Stimulated activated CD4-positive, alpha-beta T cell treated with anti-CD3 and anti-CD28 coated beads, Interleukin-1b, Interleukin-23, amount 100 ng/mL, for 4 hours (primary cell): ENCODE results near the gene PRR5L.

Experiments used
- DNase-seq, 2 donors: peaks; one replicate each; pipeline ENCODE4 v3.0.0-alpha.2; 2020; ENCODE audit warnings: low read depth in 2 of 2

The PRR5L gene

DNA sequence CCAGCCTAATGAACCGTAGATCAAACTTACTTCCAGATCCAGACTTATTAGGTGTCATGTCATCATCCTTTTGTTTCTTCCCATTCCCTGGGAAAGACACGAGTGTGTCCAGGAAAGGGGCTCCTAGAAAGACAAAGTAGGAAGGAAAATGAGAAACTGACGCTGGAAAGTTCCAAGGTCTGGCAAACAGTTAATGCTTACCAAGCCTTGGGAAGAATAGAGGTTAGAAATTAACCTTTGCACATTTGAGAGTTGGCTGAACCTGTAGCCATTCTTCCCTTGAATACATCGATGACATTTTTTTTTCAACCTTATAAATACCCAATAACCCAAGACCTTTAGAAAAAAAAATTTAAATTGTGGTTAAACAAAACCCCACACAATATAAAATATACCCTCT is 136.7 kb downstream of the PRR5L start:
- no peak for DNase-seq

DNA sequence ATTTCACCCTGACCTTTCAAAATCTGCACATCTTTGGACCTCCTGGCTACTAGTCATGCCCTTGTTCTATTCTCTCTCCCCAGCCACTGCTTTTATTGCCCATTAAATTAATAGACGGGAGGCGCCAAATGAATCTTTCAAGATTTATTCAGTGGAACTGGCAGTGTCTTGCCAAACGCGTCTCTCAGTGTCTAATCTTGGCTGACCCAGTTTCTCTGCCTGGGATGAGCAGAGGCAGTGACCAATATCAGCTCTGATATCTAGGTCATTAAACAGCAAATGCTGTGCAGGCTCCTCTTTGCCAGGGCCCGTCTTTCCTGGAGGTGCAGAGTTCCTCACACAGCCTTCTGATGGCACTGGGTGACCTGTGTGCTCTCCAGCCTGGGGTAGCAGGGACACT is 140.0 kb downstream of the PRR5L start:
- no peak for DNase-seq

DNA sequence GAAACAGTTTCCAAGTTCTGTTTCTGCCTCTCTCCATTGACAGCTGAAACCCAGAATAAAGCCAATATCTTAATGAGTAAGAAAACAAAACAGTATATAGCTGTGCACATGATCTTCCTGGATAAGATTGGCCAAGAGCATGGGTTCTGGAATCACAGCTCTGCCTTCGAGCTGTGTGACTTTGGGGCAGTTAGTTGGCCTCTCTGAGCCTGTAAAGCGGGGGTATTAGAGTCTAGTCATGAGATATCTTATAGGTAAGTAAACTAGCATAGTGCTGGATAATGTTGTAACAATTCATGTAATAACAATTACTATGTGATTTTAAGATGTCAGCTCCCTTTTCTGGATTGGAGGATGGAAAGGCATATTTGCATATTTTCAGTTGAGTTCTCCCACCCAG is 140.5 kb downstream of the PRR5L start:
- no peak for DNase-seq

DNA sequence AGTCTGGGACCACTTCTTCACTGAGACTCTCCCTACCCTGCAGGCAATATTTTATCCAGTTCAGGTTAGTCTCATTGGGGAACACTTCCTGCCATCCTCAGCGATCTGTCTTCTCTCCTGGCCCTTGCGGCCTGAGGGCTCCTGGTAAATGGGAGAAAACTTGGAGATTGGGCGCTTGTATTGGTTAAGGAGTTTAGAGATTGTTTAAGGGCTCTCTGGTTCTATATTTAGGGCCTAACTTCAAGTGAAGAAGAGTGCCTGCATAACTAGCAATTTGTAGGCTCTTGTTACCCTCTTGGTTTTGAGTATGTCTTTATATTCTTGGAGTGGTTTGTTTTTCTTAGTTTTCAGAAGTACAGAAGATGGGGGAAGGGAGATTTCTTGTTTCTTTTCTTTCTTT is 141.3 kb downstream of the PRR5L start:
- no peak for DNase-seq

DNA sequence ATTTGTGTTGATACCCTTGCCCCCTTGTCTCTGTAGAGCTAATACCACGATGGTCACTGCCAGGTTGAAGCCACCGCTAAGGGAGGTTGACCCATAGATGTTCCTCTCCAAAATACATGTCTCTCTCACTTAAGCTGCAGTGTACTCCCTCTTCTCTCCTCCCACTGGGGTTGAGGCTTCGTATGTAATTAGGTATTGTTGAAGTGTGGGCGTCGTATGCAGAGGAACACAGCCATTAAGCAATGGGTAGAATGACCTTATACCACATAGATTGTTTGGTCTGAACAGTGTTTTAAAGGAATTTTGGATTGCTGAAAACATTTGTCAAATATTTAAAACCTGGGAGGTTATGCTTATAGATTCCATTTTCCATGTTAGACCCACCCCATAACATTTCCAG is 142.0 kb downstream of the PRR5L start:
- no peak for DNase-seq

DNA sequence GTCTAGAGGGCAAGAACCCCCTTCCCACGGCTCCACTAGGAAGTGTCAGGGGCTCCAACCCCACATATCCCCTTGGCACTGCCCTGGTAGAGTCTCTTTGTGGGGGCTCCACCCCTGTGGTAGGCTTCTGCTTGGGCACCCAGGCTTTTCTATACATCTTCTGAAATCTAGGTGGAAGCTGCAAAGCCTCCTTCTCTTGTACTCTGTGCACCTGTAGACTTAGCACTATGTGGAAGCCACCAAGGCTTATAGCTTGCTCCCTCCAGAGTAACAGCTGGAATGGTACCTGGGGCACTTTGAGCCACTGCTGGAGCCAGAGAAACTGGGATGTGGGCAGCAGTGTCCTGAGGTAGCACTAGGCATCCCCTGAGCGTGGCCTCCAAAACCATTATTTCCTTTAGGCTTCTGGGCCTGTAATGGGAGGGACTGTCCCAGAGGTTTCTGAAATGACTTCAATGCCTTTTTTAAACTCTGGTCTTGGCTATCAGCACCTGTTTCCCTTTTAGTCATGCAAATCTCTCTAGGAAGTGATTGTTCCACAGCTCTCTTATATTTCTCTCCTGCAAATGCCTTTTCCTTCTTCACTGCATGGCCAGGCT is 145.6 kb downstream of the PRR5L start:
- DNase-seq = no peak

DNA sequence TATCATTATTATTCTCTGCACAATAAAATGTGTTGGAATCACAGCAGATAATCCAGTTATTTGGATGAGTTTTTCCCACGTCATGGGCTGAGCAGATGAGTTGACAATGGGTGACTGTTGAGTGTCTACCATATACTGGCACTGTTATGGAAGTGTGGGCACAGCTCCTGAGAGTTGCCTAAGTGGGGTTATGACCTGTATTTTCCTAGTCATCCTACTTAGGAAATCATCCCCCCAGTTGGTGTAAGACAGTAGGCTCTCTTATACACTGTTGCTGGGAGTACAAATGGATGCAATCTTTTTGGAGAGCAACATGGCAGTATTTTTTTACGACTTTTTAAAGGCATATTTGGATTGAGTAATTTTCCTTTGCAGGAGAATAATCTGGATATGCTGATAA is 147.6 kb downstream of the PRR5L start:
- DNase-seq = no peak

DNA sequence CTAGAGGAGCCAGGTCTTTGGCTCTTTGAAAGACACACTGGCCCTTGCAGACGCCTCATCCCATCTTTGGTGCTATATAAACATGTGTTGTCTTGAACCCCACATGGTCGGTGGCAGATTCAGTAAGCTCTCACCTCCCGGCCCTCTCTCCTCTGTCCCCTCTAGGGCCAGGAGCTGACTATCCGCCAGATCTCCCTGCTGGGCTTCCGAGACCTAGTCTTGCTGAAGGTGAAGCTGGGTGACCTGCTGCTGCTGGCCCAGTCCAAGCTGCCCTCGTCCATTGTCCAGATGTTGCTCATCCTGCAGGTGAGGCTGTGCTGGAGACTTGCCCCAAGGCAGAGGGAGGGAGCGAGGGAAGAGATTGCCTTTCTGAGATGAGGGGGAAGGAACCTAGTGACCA is 150.0 kb downstream of the PRR5L start:
- no peak for DNase-seq

DNA sequence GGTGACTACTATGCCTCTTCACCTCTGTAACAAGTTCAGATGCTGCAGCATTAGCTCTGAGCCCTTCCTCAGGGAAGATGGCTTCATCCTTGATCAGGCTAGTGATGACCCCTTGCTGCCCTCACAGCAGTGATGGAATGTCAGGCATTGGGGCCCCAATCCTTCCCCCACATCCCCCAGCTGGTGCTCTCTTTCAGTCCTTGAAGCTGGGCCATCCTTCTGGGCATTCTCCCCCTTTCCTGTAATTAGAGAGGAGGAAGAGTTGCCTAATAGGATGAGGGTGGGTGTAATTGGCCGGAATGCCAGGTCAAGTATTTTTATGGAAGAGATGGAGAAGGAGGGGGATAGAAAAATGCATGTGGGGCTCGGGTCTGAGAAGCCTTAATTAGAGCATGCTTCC is 151.4 kb downstream of the PRR5L start:
- DNase-seq = no peak

DNA sequence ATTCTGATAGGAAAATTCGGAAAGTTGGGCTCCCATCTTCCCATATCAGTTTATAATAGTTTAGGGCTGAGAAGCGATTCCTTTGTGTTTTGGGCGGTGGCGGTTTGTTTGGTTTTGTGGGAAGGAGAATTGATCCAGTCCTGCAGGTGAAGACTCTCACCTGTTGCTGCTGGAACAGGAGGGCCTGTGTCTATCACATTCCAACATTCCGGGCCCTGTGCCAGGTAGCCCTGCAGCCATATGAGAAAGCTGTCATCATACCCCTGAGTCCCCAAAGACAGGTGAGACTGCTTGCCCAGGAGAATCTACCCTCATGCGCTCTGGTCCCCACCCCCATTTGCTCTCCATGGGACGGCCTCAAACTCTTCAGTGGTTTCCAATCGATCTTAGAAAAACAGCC is 151.9 kb downstream of the PRR5L start:
- no peak for DNase-seq

DNA sequence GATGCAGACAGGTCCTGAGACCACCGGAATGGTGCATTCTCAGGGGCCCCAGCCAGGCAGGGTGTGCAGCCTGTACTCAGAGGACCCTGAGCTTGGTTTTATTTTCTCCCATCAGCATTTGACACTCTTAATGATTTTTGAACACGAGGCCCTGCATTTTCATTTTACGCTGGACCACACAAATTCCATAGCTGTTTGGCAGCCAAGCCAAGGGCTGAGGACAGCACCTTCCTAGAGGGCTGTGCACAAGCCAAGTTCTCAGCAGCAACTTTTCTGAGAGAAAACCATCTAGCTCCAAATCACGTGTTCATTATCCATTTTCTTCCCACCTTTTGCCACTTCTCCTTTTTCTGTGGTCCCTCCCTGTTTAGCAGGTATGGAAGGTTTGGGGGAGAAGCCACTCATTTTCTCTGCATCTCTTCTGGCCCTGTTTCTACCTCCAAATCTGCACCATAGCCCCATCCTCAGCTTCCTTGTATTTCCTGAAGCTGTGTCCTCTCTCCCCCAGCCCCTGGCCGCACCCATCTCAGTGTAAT is 153.5 kb downstream of the PRR5L start:
- DNase-seq = no peak

DNA sequence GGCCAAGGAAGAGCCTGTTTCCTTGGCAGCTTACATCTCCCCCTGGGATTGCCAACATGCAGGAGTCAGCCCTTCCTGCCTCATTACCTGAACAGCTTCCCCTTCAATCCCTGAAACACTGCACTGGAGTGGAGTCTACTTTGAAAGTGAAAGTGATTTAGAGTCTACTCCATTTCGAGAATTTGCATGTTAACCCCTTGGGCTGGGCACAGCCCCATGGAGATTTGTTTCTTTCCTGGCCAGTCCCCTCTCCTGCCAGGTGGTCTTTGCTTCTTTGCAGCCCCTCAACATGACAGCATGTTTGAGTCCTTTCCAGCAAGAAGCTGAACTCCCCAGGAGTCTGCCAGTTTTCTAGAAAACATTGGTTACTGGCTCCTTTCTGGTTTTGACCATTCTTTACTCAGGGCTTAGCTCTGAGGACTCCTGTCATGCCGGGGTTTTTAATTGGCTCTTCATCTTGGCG is 154.1 kb downstream of the PRR5L start:
- DNase-seq = no peak

DNA sequence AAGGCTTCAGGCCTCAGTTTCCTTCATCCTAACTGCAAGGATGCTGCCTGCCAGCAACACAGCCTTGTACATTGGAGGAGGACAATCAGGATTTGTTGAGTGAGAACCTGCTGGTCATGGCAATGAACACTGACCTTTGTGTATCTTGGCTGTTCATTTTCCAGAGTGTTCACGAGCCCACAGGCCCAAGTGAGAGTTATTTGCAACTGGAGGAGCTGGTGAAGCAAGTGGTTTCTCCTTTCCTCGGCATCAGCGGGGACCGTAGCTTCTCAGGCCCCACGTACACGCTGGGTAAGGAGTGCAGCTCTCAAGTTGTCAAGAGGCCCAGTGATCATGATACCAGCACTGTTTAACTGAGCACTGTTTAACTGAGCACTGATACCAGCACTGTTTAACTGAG is 155.0 kb downstream of the PRR5L start:
- DNase-seq = no peak

DNA sequence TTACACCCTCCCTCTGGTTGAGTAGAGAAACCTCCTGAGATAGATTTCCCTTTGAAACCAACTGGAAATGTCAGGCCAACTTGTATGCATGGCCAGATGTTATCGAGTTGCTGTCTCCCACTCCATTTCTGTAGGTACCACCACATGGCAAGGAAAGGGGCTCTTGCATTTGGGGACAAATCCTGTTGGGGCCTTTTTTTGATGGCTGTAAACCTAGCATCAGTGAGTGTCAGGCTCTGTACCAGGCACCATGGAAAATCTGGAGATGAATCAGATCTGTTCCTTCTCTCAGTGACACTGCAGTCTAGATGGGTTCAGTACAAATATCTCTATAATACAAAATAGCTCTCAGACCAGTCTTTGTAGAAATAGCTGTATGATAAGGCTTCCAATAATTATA is 155.6 kb downstream of the PRR5L start:
- no peak for DNase-seq

DNA sequence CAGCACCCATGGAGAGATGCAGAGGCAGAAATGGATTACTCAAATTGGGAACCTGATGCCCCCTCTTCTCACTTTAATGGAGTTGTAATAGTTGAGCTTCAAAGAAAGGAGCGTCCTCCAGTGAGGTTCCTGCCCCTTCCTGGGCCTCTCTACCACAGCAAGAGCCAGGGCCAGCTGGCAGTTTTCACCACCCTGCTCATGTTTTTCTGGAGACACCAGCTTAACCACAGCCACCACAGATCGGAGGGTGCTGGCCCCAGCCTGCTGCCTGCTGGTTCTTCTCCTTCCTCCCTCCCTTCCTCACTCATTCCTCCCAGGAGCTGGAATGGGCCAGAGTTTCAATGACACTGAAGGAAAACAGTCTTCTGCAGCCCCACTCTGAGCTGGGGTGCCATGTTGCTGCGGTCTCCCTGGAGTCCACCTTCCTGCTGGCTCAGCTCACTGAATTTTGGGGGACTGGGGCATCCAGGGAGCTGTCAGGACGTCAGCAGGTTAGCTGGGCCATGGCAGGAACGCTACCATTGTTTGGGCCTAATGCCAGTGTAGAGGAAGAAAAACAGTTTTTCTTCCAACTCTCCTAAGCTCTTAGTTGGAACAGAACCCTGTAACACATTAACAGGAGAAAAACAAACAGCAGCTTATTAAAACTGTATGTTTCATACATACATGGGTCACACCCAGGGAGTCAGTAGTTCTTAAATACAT is 156.3 kb downstream of the PRR5L start:
- DNase-seq = no peak

DNA sequence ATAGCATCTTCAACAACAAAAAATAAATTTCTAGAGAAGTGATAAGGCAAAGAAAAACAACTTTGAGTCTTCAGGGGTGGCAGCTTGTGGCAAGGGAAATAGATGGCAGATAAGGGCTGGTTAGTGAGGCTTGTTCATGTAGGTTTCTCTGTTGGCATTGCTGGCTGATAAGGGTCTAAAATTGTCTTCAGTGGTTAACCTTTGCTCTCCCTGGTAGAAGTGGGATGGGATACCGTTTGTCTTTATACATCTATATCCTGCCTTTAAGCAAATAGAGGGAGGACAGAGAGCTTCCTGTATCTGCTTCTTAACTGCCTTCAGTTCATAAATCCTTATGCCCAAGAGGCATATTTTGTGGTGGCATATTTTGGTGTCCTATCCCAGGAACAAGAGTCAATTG is 156.9 kb downstream of the PRR5L start:
- DNase-seq = no peak

DNA sequence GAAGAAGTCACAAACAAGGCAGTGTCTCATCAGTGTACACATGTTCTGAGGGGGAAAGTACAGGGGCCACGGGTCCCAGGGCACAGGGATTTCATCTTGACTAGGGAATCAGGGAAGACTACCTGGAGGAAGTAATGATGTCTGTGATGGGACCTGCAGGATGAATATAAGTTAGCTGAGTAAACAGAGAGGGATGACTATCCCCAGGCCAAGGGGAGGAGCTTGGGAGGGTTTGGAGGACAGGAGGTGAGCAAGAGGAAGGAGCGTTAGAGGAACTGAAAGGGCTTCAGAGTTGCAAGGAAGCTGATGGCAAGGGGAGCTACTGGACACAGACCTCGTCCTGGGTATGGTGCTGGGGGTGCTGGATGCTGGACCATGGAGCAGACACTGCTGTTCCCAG is 157.6 kb downstream of the PRR5L start:
- no peak for DNase-seq

DNA sequence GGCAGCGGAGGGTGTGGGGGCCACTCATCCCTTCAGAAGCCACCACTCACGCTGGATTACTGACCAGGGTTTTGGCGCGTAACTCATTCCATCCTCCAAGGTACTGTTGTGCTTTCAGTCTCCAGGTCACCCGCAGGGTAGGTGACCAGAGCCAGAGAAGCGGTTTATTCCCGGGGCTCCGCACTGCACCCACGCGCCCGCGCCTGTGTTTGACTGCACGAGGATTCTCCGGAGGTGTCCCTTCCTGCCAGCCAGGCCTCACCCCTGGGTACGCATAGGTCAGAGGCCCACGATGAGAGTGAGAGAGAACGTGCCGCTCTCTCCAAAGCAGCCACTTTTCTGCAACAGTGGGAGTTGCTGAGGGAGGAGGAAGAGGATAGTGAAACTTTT is 158.5 kb downstream of the PRR5L start:
- no peak for DNase-seq

DNA sequence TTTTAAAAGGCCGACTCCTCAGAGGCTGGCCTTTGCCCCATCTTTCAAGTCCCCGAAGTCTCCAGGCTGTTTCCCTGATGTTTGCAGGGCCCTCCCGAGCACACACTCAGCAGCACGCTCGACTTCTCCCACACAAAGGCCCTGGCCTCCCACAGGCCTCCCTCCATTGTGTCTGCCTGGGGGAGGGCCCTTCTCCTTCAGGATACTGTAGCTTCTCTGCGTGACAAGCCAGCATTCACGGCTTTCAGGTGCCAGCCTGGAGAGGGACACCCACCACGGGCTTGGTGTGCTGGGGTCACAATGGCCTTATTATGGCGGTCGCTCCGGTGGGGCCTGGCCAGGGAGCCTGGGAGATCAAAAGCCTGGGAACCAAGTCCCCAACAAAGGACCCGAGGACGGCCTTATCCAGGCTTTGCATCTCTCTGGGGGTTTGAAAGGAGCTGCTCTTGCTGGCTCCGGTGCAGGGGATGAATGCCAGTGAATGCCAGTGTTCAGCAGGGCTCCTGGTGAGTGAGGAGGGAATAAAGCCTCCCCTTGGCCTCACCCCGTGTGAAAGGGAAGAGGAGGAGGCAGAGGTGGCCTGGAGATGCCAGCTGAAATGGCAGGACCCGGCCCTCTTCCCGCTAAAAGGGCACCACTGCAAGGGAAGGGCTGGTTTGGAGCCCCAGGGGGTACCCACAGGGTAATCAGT is 159.0 kb downstream of the PRR5L start:
- DNase-seq = no peak

DNA sequence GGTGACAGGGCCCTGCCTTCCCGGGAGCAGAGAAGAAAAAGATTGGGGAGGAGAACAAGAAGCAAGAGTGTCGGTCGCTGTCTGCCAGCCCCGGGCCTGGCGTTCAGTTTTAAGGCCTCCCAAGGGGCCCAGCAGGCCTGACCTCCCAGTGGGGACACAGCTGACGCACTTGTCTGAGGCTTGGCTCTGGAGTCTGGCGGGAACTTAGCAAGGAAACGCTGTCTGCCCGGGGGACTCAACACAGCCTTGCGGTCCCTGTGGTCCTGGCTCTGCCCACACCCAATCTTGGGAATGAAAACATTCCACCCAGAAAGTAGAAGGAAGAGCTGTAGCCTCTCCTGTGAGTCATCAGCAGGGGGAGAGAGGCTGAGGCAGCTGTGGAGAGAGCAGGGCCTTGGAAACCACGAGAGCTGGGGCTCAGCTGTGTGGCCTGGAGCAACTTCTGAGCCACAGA is 159.6 kb downstream of the PRR5L start:
- DNase-seq = no peak

DNA sequence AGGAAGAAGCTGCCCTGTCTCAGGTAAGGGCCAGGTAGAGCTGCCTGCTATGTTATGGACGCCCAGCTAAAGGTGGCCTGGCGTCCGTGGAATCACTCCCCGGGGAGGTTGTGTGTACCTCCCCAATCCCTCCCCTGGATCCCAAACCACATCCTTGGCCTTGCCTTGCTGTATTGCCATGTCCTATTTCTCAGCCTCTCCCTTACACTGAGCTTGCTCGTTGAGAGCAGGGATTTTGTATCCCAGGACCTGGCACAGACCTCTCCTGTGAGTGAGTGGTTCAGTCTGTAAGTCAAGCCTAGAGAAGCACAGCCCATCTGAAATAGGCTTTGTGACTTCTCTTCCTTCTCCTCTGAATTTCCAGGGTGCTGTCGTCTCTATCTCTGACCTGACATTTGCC is 160.1 kb downstream of the PRR5L start:
- no peak for DNase-seq

DNA sequence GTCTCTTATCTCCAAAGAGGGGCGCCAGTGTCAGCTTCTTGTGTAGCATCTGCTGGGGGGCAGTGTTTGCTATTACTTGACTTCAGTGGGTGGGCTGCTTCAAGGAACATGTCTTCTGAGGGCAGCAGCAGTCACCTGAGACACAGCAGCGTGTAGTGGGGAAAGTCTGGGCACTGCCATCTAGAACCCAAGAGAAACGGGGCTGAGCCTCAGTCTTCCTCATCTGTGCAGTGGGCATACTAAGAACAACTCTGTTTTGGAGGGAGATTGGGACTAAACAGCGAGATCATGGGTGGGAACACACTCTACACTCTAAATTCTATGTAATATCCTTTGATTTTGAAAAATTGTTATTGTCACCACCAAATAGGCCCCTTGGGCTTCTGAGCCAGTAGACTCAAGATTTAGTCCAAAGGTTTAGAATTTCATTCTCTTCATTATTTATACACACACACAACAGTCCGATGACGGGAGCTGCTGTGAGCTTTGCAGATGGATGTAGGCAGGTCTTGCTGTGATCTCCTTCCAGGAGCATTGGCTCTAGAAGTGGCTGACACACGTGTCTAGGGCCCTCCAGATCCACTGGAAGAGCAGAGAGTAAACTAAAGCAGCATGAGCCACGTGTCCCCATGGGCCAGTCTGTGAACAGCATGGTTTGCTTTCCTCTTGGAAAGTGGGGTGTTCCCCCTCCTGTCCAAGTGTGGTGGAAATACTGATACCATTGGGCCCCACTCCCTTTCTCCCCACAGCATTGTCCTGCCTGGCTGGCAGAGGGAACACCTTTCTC is 162.2 kb downstream of the PRR5L start:
- no peak for DNase-seq
